HCT116 (cell line): ENCODE results near the gene EPHA8. TPM values are rescaled to one million over a fixed set of nuclear protein-coding genes. Genes with fewer than 3 reads are reported as not detected.

Experiments used
- ATAC-seq: fragments of 200-7000 bp; cut with Tn5 transposase; 2 replicates; pipeline ENCODE4 v1.9.1; 2020; ENCODE audit warnings: mild to moderate bottlenecking, moderate library complexity
- BruUV-seq: library from RNA; stranded (reverse); fragments of 400-500 nt; replicated peaks from 2 replicates; lab custom pipeline; 2021; lab: Mats Ljungman, UMichigan
- CTCF ChIA-PET: fragments of 300-600 bp; sonication (Branson Sonifier 250); formaldehyde crosslinking; loops from one replicate; lab custom pipeline; 2021; ENCODE audit warnings: antibody characterized with exemption; lab: Charles Lee
- POLR2A ChIA-PET: fragments of 300-600, 350-600 bp; sonication (Branson Sonifier 250); formaldehyde crosslinking; loops from one replicate; lab custom pipeline; 2021; ENCODE audit warnings: antibody characterized with exemption; lab: Charles Lee
- RAD21 ChIA-PET, 2 experiments: fragments of 300-600 bp; sonication (Branson Sonifier 250); formaldehyde crosslinking; loops; one replicate each; lab custom pipeline; 2023; ENCODE audit warnings: low total read pairs in 2 of 2; ENCODE audit not compliant: uncharacterized antibody in 2 of 2, unreplicated experiment in 2 of 2, low non-redundant PET in 1 of 2; lab: Charles Lee
- DNase-seq: peaks from one replicate; pipeline ENCODE4 v3.0.0-alpha.2; 2010; ENCODE audit warnings: low read depth, low spot score
- H2AFZ ChIP-seq: fragments of 200-600 bp; shearing (Covaris generic), sonication (generic); 2 replicates; pipeline ENCODE4 v1.6.1; 2017; ENCODE audit warnings: low read depth, mixed run types, mixed read lengths, antibody characterized with exemption, low read length; ENCODE audit not compliant: poor library complexity, severe bottlenecking
- H3K27ac ChIP-seq: 2 replicates; pipeline ENCODE4 v1.5.1; 2012; ENCODE audit warnings: low read depth, low read length
- H3K27me3 ChIP-seq: fragments of 200-600 bp; sonication (generic); 2 replicates; pipeline ENCODE4 v1.6.1; 2016; ENCODE audit warnings: mixed run types, low read length, mixed read lengths; ENCODE audit not compliant: insufficient read depth
- H3K36me3 ChIP-seq, 2 experiments: fragments of 200-500 bp in 1 of 2; fragments of 200-600 bp in 1 of 2; sonication (Bioruptor generic) in 1 of 2; sonication (generic) in 1 of 2; 2 replicates each; pipeline versions ENCODE4 v1.5.1 to v1.6.1; 2014 to 2016; ENCODE audit warnings: low read length in 2 of 2, inconsistent platforms in 1 of 2, mixed read lengths in 1 of 2, mixed run types in 1 of 2; ENCODE audit not compliant: insufficient read depth in 2 of 2, control insufficient read depth in 1 of 2
- H3K4me1 ChIP-seq, 2 experiments: fragments of 200-600 bp in 1 of 2; sonication (generic) in 1 of 2; 2 replicates each; pipeline versions ENCODE4 v1.5.1 to v1.6.1; 2012 to 2017; ENCODE audit warnings: low read length in 2 of 2, inconsistent platforms in 1 of 2, mild to moderate bottlenecking in 1 of 2, mixed read lengths in 1 of 2, mixed run types in 1 of 2, moderate library complexity in 1 of 2; ENCODE audit not compliant: insufficient read depth in 2 of 2, control insufficient read depth in 1 of 2
- H3K4me2 ChIP-seq: fragments of 200-600 bp; sonication (generic); 2 replicates; pipeline ENCODE4 v1.6.1; 2017; ENCODE audit warnings: mixed run types, low read length, mixed read lengths
- H3K4me3 ChIP-seq, 2 experiments: fragments of 200-600 bp in 1 of 2; sonication (generic) in 1 of 2; replicated peaks in 1 of 2; 2 replicates each; pipeline ENCODE4 v1.5.1; 2011 to 2016; ENCODE audit warnings: low read length in 2 of 2, control low read depth in 1 of 2, low read depth in 1 of 2, mild to moderate bottlenecking in 1 of 2, mixed read lengths in 1 of 2, mixed run types in 1 of 2
- H3K79me2 ChIP-seq: fragments of 200-600 bp; sonication (generic); 2 replicates; pipeline ENCODE4 v1.6.1; 2017; ENCODE audit warnings: mild to moderate bottlenecking, mixed run types, low read length, moderate library complexity, mixed read lengths; ENCODE audit not compliant: insufficient read depth
- H3K9ac ChIP-seq: fragments of 200-600 bp; sonication (generic); 2 replicates; pipeline ENCODE4 v1.6.1; 2016; ENCODE audit warnings: low read length, mixed read lengths
- H3K9me2 ChIP-seq: fragments of 200-600 bp; sonication (generic), shearing (Covaris generic); 2 replicates; pipeline ENCODE4 v1.6.1; 2017; ENCODE audit warnings: mixed run types, mild to moderate bottlenecking, moderate library complexity; ENCODE audit not compliant: insufficient read depth
- H3K9me3 ChIP-seq, 2 experiments: fragments of 200-500 bp in 1 of 2; fragments of 200-600 bp in 1 of 2; sonication (Bioruptor generic) in 1 of 2; sonication (generic) in 1 of 2; 2 replicates each; pipeline ENCODE4 v1.6.1; 2014 to 2017; ENCODE audit warnings: low read length in 2 of 2, mixed read lengths in 2 of 2, inconsistent platforms in 1 of 2, low read depth in 1 of 2, mild to moderate bottlenecking in 1 of 2, mixed run types in 1 of 2, moderate library complexity in 1 of 2; ENCODE audit not compliant: control insufficient read depth in 1 of 2, insufficient read depth in 1 of 2
- H4K20me1 ChIP-seq: fragments of 200-600 bp; sonication (generic), shearing (Covaris generic); 2 replicates; pipeline ENCODE4 v1.6.1; 2017; ENCODE audit warnings: mixed run types, mild to moderate bottlenecking, moderate library complexity; ENCODE audit not compliant: insufficient read depth
- CEBPB ChIP-seq: IDR thresholded peaks from 2 replicates; pipeline ENCODE4 v1.6.1; 2012; ENCODE audit warnings: low read depth
- EGR1 ChIP-seq: IDR thresholded peaks from 2 replicates; pipeline ENCODE4 v1.6.1; 2012; ENCODE audit warnings: low read depth
- EZH2phosphoT487 ChIP-seq: fragments of 200-600 bp; IDR thresholded peaks from 2 replicates; pipeline ENCODE4 v1.6.1; 2018; ENCODE audit warnings: antibody characterized with exemption, borderline replicate concordance
- POLR2AphosphoS5 ChIP-seq: IDR thresholded peaks from 2 replicates; pipeline ENCODE4 v1.6.1; 2011; ENCODE audit warnings: mild to moderate bottlenecking, low read depth, low read length, moderate library complexity
- RAD21 ChIP-seq: IDR thresholded peaks from 2 replicates; pipeline ENCODE4 v1.6.1; 2012; ENCODE audit warnings: low read depth, mild to moderate bottlenecking
- SIN3A ChIP-seq: IDR thresholded peaks from 2 replicates; pipeline ENCODE4 v1.6.1; 2012; ENCODE audit warnings: low read depth
- SRF ChIP-seq: IDR thresholded peaks from 2 replicates; pipeline ENCODE4 v1.6.1; 2012; ENCODE audit warnings: low read depth
- YY1 ChIP-seq: IDR thresholded peaks from 2 replicates; pipeline ENCODE4 v1.6.1; 2011; ENCODE audit warnings: low read length, low read depth, moderate library complexity, mild to moderate bottlenecking; ENCODE audit not compliant: insufficient replicate concordance; ENCODE audit errors: extremely low read depth
- intact Hi-C: fragments of 100-400 bp; cut with micrococcal nuclease; formaldehyde crosslinking; loops from 2 replicates; pipeline ENCODE4 v1.10.0; 2022
- total RNA-seq: library from RNA; stranded (reverse); gene quantifications from one replicate; pipeline ENCODE4 v1.2.1, GENCODE V29; 2021; ENCODE audit not compliant: unreplicated experiment
- TF ChIP-seq, protein P1 (sequence below): IDR thresholded peaks from 2 replicates; pipeline ENCODE4 v1.6.1; 2011; ENCODE audit warnings: mild to moderate bottlenecking, low read length, moderate library complexity; ENCODE audit not compliant: insufficient replicate concordance; ENCODE audit errors: extremely low read depth
- TF ChIP-seq, protein P2 (sequence below): IDR thresholded peaks from 2 replicates; pipeline ENCODE4 v1.6.1; 2012; ENCODE audit warnings: low read depth
- TF ChIP-seq, protein P3 (sequence below), 3 experiments: fragments of 200-600 bp in 1 of 3; sonication (generic) in 1 of 3; IDR thresholded peaks in 2 of 3; conservative IDR thresholded peaks in 1 of 3; 2 replicates each; pipeline ENCODE4 v1.5.1; 2012 to 2017; ENCODE audit warnings: low read depth in 2 of 3, low read length in 2 of 3, antibody characterized with exemption in 1 of 3, borderline replicate concordance in 1 of 3, control low read depth in 1 of 3, mild to moderate bottlenecking in 1 of 3, mixed read lengths in 1 of 3, mixed run types in 1 of 3, moderate library complexity in 1 of 3; ENCODE audit not compliant: insufficient read depth in 1 of 3
- TF ChIP-seq, protein P4 (sequence below): IDR thresholded peaks from 2 replicates; pipeline ENCODE4 v1.6.1; 2012

The EPHA8 gene
- total RNA-seq, 1 experiment from 2014 or later: 0.30 TPM

DNA sequence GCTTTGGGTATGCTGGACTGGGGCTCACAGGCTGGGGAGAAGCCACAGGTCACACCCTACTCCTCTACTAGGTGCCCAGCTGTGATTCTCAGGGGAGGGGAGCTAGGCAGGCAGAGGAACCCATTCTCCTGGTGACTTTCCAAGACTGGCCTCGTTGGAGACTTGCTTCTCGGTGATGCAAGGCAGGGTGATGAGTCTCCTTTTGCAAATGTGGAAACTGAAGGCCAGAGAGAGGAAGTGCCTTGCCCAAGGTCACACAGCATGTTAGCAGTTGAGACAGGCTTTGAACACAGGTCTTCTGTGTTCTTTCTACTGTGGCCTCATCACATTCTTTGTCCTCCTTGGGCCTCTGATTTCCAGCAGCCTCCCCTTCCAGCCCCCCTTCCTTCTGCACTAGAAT, 52.6 kb downstream of the EPHA8 start:
- ChIA-PET RAD21 (interaction anchor here in 1 of 2 experiments (0.6 kb wide), 1 partner anchor 234 kb away, joined by 4 read pairs; no protein-coding TSS in a partner anchor), POLR2A (no interaction called here)
- Histone ChIP-seq H3K9ac (no peak overlapping the region), H3K27me3 (peaks cover 79% of the 10 kb centered on the region), H4K20me1 (no peaks in the 10 kb centered on the region), H3K27ac (no peak overlapping the region), H3K9me2 (no peaks in the 10 kb centered on the region), H3K4me2 (no peak overlapping the region), H3K79me2 (no peaks in the 10 kb centered on the region), H3K36me3 (no peaks in the 10 kb centered on the region)
- intact Hi-C loops: no loop called here
- DNase-seq (no peak), ATAC-seq (no peak)
- BruUV-seq: no TSS peak
- no peak for TF ChIP-seq RAD21
- TF ChIP-seq EGR1: no peak
- TF ChIP-seq, protein P1, sequence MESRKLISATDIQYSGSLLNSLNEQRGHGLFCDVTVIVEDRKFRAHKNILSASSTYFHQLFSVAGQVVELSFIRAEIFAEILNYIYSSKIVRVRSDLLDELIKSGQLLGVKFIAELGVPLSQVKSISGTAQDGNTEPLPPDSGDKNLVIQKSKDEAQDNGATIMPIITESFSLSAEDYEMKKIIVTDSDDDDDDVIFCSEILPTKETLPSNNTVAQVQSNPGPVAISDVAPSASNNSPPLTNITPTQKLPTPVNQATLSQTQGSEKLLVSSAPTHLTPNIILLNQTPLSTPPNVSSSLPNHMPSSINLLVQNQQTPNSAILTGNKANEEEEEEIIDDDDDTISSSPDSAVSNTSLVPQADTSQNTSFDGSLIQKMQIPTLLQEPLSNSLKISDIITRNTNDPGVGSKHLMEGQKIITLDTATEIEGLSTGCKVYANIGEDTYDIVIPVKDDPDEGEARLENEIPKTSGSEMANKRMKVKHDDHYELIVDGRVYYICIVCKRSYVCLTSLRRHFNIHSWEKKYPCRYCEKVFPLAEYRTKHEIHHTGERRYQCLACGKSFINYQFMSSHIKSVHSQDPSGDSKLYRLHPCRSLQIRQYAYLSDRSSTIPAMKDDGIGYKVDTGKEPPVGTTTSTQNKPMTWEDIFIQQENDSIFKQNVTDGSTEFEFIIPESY: no peak
- no peak for TF ChIP-seq YY1
- TF ChIP-seq, protein P2, sequence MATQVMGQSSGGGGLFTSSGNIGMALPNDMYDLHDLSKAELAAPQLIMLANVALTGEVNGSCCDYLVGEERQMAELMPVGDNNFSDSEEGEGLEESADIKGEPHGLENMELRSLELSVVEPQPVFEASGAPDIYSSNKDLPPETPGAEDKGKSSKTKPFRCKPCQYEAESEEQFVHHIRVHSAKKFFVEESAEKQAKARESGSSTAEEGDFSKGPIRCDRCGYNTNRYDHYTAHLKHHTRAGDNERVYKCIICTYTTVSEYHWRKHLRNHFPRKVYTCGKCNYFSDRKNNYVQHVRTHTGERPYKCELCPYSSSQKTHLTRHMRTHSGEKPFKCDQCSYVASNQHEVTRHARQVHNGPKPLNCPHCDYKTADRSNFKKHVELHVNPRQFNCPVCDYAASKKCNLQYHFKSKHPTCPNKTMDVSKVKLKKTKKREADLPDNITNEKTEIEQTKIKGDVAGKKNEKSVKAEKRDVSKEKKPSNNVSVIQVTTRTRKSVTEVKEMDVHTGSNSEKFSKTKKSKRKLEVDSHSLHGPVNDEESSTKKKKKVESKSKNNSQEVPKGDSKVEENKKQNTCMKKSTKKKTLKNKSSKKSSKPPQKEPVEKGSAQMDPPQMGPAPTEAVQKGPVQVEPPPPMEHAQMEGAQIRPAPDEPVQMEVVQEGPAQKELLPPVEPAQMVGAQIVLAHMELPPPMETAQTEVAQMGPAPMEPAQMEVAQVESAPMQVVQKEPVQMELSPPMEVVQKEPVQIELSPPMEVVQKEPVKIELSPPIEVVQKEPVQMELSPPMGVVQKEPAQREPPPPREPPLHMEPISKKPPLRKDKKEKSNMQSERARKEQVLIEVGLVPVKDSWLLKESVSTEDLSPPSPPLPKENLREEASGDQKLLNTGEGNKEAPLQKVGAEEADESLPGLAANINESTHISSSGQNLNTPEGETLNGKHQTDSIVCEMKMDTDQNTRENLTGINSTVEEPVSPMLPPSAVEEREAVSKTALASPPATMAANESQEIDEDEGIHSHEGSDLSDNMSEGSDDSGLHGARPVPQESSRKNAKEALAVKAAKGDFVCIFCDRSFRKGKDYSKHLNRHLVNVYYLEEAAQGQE: no peak
- no peak for TF ChIP-seq SIN3A
- TF ChIP-seq, protein P3, sequence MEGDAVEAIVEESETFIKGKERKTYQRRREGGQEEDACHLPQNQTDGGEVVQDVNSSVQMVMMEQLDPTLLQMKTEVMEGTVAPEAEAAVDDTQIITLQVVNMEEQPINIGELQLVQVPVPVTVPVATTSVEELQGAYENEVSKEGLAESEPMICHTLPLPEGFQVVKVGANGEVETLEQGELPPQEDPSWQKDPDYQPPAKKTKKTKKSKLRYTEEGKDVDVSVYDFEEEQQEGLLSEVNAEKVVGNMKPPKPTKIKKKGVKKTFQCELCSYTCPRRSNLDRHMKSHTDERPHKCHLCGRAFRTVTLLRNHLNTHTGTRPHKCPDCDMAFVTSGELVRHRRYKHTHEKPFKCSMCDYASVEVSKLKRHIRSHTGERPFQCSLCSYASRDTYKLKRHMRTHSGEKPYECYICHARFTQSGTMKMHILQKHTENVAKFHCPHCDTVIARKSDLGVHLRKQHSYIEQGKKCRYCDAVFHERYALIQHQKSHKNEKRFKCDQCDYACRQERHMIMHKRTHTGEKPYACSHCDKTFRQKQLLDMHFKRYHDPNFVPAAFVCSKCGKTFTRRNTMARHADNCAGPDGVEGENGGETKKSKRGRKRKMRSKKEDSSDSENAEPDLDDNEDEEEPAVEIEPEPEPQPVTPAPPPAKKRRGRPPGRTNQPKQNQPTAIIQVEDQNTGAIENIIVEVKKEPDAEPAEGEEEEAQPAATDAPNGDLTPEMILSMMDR (IDR thresholded peaks at IDR 0.05 in 2 of 3, conservative IDR thresholded peaks at IDR 0.05 in 1 of 3; ENCODE audit: borderline replicate concordance in 1 of 3, insufficient read depth in 1 of 3, low read depth in 2 of 3, low read length in 2 of 3): no peak
- no peak for TF ChIP-seq EZH2phosphoT487
- no peak for TF ChIP-seq POLR2AphosphoS5
- TF ChIP-seq CEBPB: no peak
- TF ChIP-seq, protein P4, sequence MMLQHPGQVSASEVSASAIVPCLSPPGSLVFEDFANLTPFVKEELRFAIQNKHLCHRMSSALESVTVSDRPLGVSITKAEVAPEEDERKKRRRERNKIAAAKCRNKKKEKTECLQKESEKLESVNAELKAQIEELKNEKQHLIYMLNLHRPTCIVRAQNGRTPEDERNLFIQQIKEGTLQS: no peak
- TF ChIP-seq SRF: no peak
- TF ChIP-seq, all 23 proteins: peak for 0
- Histone ChIP-seq H3K9me3 (no peaks in the 10 kb centered on the region), H3K4me3 (no peak overlapping the region), H3K4me1 (no peaks in the 10 kb centered on the region), H2AFZ (no peak overlapping the region)
- CTCF ChIA-PET: no interaction called here
